Vagina (tissue), 2 donors: ENCODE measurements around the gene INPP5K. TPM values are rescaled to one million over a fixed set of nuclear protein-coding genes. Genes with fewer than 3 reads are reported as not detected.

Source experiments
- DNase-seq, 2 donors: peaks; one replicate each; pipeline ENCODE4 v3.0.0-alpha.2; 2017; ENCODE audit errors: extremely low spot score in 2 of 2
- H3K27ac ChIP-seq: fragments of 200-600 bp; sonication (generic); one replicate; pipeline ENCODE4 v1.5.1; 2019
- H3K27me3 ChIP-seq: fragments of 200-600 bp; sonication (generic); one replicate; pipeline ENCODE4 v1.5.1; 2019
- H3K36me3 ChIP-seq, 2 donors: fragments of 200-600 bp; sonication (generic); one replicate each; pipeline ENCODE4 v1.5.1; 2017 to 2019
- H3K4me1 ChIP-seq: fragments of 200-600 bp; sonication (generic); one replicate; pipeline ENCODE4 v1.5.1; 2019
- H3K4me3 ChIP-seq, 2 donors: fragments of 200-600 bp; sonication (generic); 1 replicate in 1 of 2; 2 replicates in 1 of 2; pipeline ENCODE4 v1.5.1; 2016 to 2019
- H3K9me3 ChIP-seq: fragments of 200-600 bp; sonication (generic); one replicate; pipeline ENCODE4 v1.5.1; 2019
- POLR2A ChIP-seq, 2 donors: fragments of 450-650 bp; IDR thresholded peaks; one replicate each; pipeline ENCODE4 v1.6.1; 2017; ENCODE audit warnings: antibody characterized with exemption in 2 of 2, mild to moderate bottlenecking in 2 of 2, moderate library complexity in 2 of 2
- POLR2AphosphoS5 ChIP-seq, 2 donors: sonication (generic); formaldehyde crosslinking; IDR thresholded peaks; one replicate each; pipeline ENCODE4 v1.9.0; 2017; ENCODE audit warnings: antibody characterized with exemption in 2 of 2, mild to moderate bottlenecking in 2 of 2, low read depth in 1 of 2; ENCODE audit not compliant: insufficient read depth in 1 of 2
- intact Hi-C: fragments of 100-400 bp; cut with DNase I; formaldehyde crosslinking; loops from one replicate; pipeline ENCODE4 v1.15.1; 2023
- total RNA-seq: library from RNA; depleted of rRNA; stranded (reverse); fragments of >200 nt; gene quantifications from one replicate; pipeline ENCODE4 v1.2.3, GENCODE V29; 2016
- TF ChIP-seq, protein P1 (sequence below), 3 experiments: fragments of 450-650 bp in 2 of 3; fragments of 200-600 bp in 1 of 3; sonication (generic) in 1 of 3; IDR thresholded peaks; one replicate each; pipeline ENCODE4 v1.5.1; 2017 to 2019; ENCODE audit warnings: antibody characterized with exemption in 3 of 3, mild to moderate bottlenecking in 2 of 3, moderate library complexity in 2 of 3

Gene INPP5K
- total RNA-seq, 1 donor from 2014 or later = 96.0 TPM

DNA sequence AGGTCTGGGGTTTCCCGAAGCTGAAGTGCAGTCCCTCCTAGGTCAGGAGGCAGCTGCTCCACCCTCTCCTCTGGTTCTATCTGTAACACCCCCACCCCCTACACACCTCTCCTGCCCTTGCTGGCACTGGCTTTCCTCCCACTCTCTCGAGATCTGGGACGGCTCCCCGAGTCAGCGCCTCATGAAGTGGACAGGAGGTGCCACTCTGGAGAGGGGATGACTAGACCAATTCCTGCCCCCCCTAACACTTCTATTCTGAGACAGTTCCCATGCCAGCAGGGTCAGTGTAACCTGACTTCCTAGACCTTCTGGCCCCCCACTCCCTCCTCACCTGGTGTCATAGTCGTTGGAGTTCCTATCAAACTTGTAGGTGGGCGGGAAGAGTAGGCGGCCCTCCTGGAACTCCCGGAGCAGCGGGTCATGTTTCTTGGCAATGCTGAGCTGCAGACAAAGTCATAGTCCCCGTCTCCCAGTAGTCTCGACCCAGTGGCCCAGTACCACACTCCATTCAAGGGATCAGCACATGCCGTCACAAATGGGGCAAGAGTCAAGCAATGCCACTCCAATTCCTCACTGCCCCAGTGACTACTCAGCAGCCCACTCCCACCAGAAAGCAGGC, 9.7 kb downstream of the INPP5K start:
- H3K9me3 ChIP-seq = no peaks in the 10 kb centered on the region
- peaks cover 22% of the 10 kb centered on the region for H3K4me1 ChIP-seq
- H3K27me3 ChIP-seq = no peaks in the 10 kb centered on the region
- peaks cover 0 to 32% of the 10 kb centered on the region in 2 donors for H3K36me3 ChIP-seq
- H3K27ac ChIP-seq = no peak overlapping the region
- intact Hi-C loops = no loop called here
- TF ChIP-seq POLR2AphosphoS5 (IDR thresholded peaks at IDR 0.05; ENCODE audit: insufficient read depth in 1 of 2, low read depth in 1 of 2) (no peak), POLR2A (IDR thresholded peaks at IDR 0.05) (no peak)
- TF ChIP-seq, protein P1, sequence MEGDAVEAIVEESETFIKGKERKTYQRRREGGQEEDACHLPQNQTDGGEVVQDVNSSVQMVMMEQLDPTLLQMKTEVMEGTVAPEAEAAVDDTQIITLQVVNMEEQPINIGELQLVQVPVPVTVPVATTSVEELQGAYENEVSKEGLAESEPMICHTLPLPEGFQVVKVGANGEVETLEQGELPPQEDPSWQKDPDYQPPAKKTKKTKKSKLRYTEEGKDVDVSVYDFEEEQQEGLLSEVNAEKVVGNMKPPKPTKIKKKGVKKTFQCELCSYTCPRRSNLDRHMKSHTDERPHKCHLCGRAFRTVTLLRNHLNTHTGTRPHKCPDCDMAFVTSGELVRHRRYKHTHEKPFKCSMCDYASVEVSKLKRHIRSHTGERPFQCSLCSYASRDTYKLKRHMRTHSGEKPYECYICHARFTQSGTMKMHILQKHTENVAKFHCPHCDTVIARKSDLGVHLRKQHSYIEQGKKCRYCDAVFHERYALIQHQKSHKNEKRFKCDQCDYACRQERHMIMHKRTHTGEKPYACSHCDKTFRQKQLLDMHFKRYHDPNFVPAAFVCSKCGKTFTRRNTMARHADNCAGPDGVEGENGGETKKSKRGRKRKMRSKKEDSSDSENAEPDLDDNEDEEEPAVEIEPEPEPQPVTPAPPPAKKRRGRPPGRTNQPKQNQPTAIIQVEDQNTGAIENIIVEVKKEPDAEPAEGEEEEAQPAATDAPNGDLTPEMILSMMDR (IDR thresholded peaks at IDR 0.05) = no peak
- H3K4me3 ChIP-seq = no peak overlapping the region
- DNase-seq = no peak

DNA sequence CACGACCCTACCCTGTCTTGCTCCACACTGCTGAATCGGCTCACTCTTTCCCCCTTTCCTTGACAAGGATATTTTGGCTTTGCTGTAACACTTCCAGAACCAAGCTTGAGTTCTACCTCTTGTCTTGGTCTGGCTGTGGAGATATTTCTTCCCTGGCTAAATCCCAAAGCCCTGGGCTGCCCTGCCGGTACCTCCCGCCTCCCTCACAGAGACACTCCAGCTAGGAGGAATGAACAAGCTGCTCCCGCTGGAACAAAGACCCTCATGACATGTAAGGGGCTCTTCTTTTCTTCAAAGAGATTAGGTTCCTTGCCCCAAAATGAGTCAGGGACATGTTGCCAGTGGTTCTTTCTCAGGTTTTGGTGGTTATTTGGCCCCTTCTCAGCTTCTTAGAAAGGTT, 10.8 kb downstream of the INPP5K start:
- peaks cover 10% of the 10 kb centered on the region for H3K4me1 ChIP-seq
- TF ChIP-seq POLR2A (IDR thresholded peaks at IDR 0.05) (no peak), POLR2AphosphoS5 (IDR thresholded peaks at IDR 0.05; ENCODE audit: insufficient read depth in 1 of 2, low read depth in 1 of 2) (no peak)
- TF ChIP-seq, protein P1 (IDR thresholded peaks at IDR 0.05) = no peak
- intact Hi-C loops = no loop called here
- no peak overlapping the region for H3K4me3 ChIP-seq
- no peaks in the 10 kb centered on the region for H3K27me3 ChIP-seq
- no peak for DNase-seq
- peaks cover 0 to 32% of the 10 kb centered on the region in 2 donors for H3K36me3 ChIP-seq
- H3K9me3 ChIP-seq = no peaks in the 10 kb centered on the region
- no peak overlapping the region for H3K27ac ChIP-seq

DNA sequence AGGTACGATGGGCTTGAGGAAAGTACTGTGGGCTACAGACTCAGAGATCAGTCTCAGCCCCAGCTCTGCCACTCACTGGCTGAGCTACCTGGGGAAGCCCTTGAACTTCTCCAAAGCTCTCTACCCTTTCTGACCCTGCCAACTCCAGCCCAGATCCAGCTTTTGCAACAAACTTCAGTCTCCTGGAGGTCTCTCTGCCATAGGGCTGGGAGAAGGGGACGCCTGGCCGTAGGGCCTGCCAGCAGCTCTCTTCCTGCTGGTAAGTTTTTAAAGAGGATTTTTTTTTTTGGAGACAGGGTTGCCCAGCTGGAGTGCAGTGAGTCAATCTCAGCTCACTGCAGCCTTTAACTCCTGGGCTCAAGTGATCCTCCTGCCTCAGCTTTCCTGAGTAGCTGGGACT, 11.5 kb downstream of the INPP5K start:
- intact Hi-C loops = no loop called here
- Histone ChIP-seq H3K36me3 (peaks cover 0 to 32% of the 10 kb centered on the region in 2 donors), H3K4me3 (no peak overlapping the region), H3K27me3 (no peaks in the 10 kb centered on the region), H3K4me1 (peaks cover 5% of the 10 kb centered on the region), H3K27ac (no peak overlapping the region), H3K9me3 (no peaks in the 10 kb centered on the region)
- TF ChIP-seq, protein P1 (IDR thresholded peaks at IDR 0.05) = no peak
- TF ChIP-seq POLR2A (IDR thresholded peaks at IDR 0.05) (no peak), POLR2AphosphoS5 (IDR thresholded peaks at IDR 0.05; ENCODE audit: insufficient read depth in 1 of 2, low read depth in 1 of 2) (no peak)
- DNase-seq = no peak

DNA sequence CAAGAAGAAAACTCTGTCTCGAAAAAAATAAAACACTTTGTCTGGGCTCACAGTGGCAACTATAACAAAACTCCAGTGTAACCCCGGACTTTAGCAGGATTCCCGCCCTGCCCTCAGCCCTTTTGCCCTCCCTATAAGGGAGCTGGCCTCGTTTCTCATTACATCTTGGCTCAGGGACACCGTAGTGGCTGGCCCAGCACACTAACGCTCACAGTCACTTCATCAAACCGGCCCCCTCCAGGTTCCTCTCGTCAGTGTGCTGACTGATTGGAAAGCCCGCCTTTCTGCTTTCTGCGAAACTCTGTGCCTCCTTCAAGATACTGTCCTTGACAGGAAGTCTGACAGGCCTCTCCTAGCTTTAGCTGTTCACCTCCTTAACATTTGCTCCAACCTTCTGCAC, 12.7 kb downstream of the INPP5K start:
- no peak for DNase-seq
- no peak overlapping the region for H3K4me3 ChIP-seq
- H3K9me3 ChIP-seq = no peaks in the 10 kb centered on the region
- H3K27ac ChIP-seq = no peak overlapping the region
- no peaks in the 10 kb centered on the region for H3K4me1 ChIP-seq
- TF ChIP-seq POLR2A (IDR thresholded peaks at IDR 0.05) = no peak
- TF ChIP-seq, protein P1 (IDR thresholded peaks at IDR 0.05) = no peak
- no peak for TF ChIP-seq POLR2AphosphoS5 (IDR thresholded peaks at IDR 0.05; ENCODE audit: insufficient read depth in 1 of 2, low read depth in 1 of 2)
- intact Hi-C loops = no loop called here
- H3K36me3 ChIP-seq = peaks cover 0 to 28% of the 10 kb centered on the region in 2 donors
- H3K27me3 ChIP-seq = no peaks in the 10 kb centered on the region

DNA sequence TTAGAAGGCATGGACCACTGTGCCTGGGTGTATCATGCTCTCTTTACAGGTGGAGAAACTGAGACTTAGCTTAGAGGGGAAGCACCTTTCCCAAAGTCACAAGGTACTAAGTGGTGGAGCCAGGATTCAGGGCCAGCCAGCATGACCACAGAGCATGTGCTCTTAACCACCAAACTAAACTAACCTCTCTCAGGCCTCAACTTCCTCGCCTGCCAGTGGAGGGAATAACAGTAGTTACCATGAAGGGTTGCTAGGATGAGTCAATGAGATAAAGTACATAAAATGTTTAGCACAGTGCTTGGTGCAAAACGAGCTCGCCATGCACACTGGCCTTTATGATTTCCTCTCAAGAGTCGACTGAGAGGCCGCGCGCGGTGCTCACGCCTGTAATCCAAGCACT, 17.5 kb downstream of the INPP5K start:
- Histone ChIP-seq H3K9me3 (no peaks in the 10 kb centered on the region), H3K4me3 (no peak overlapping the region), H3K36me3 (peaks cover 0 to 6% of the 10 kb centered on the region in 2 donors), H3K27me3 (no peaks in the 10 kb centered on the region), H3K27ac (no peak overlapping the region), H3K4me1 (peaks cover 20% of the 10 kb centered on the region)
- no peak for DNase-seq
- TF ChIP-seq, protein P1 (IDR thresholded peaks at IDR 0.05) = no peak
- no peak for TF ChIP-seq POLR2AphosphoS5 (IDR thresholded peaks at IDR 0.05; ENCODE audit: insufficient read depth in 1 of 2, low read depth in 1 of 2)
- no peak for TF ChIP-seq POLR2A (IDR thresholded peaks at IDR 0.05)
- intact Hi-C loops = no loop called here
